HCT116 (cell line): ENCODE measurements around the gene DNAJC16. TPM values are rescaled to one million over a fixed set of nuclear protein-coding genes. Genes with fewer than 3 reads are reported as not detected.

ENCODE experiments used
- ATAC-seq: fragments of 200-7000 bp; cut with Tn5 transposase; 2 replicates; pipeline ENCODE4 v1.9.1; 2020; ENCODE audit warnings: mild to moderate bottlenecking, moderate library complexity
- BruUV-seq: library from RNA; stranded (reverse); fragments of 400-500 nt; replicated peaks from 2 replicates; lab custom pipeline; 2021; lab: Mats Ljungman, UMichigan
- CTCF ChIA-PET: fragments of 300-600 bp; sonication (Branson Sonifier 250); formaldehyde crosslinking; loops from one replicate; lab custom pipeline; 2021; ENCODE audit warnings: antibody characterized with exemption; lab: Charles Lee
- POLR2A ChIA-PET: fragments of 300-600, 350-600 bp; sonication (Branson Sonifier 250); formaldehyde crosslinking; loops from one replicate; lab custom pipeline; 2021; ENCODE audit warnings: antibody characterized with exemption; lab: Charles Lee
- RAD21 ChIA-PET, 2 experiments: fragments of 300-600 bp; sonication (Branson Sonifier 250); formaldehyde crosslinking; loops; one replicate each; lab custom pipeline; 2023; ENCODE audit warnings: low total read pairs in 2 of 2; ENCODE audit not compliant: uncharacterized antibody in 2 of 2, unreplicated experiment in 2 of 2, low non-redundant PET in 1 of 2; lab: Charles Lee
- DNase-seq: peaks from one replicate; pipeline ENCODE4 v3.0.0-alpha.2; 2010; ENCODE audit warnings: low read depth, low spot score
- H2AFZ ChIP-seq: fragments of 200-600 bp; shearing (Covaris generic), sonication (generic); 2 replicates; pipeline ENCODE4 v1.6.1; 2017; ENCODE audit warnings: low read depth, mixed run types, mixed read lengths, antibody characterized with exemption, low read length; ENCODE audit not compliant: poor library complexity, severe bottlenecking
- H3K27ac ChIP-seq: 2 replicates; pipeline ENCODE4 v1.5.1; 2012; ENCODE audit warnings: low read depth, low read length
- H3K27me3 ChIP-seq: fragments of 200-600 bp; sonication (generic); 2 replicates; pipeline ENCODE4 v1.6.1; 2016; ENCODE audit warnings: mixed run types, low read length, mixed read lengths; ENCODE audit not compliant: insufficient read depth
- H3K36me3 ChIP-seq, 2 experiments: fragments of 200-500 bp in 1 of 2; fragments of 200-600 bp in 1 of 2; sonication (Bioruptor generic) in 1 of 2; sonication (generic) in 1 of 2; 2 replicates each; pipeline versions ENCODE4 v1.5.1 to v1.6.1; 2014 to 2016; ENCODE audit warnings: low read length in 2 of 2, inconsistent platforms in 1 of 2, mixed read lengths in 1 of 2, mixed run types in 1 of 2; ENCODE audit not compliant: insufficient read depth in 2 of 2, control insufficient read depth in 1 of 2
- H3K4me1 ChIP-seq, 2 experiments: fragments of 200-600 bp in 1 of 2; sonication (generic) in 1 of 2; 2 replicates each; pipeline versions ENCODE4 v1.5.1 to v1.6.1; 2012 to 2017; ENCODE audit warnings: low read length in 2 of 2, inconsistent platforms in 1 of 2, mild to moderate bottlenecking in 1 of 2, mixed read lengths in 1 of 2, mixed run types in 1 of 2, moderate library complexity in 1 of 2; ENCODE audit not compliant: insufficient read depth in 2 of 2, control insufficient read depth in 1 of 2
- H3K4me2 ChIP-seq: fragments of 200-600 bp; sonication (generic); 2 replicates; pipeline ENCODE4 v1.6.1; 2017; ENCODE audit warnings: mixed run types, low read length, mixed read lengths
- H3K4me3 ChIP-seq, 2 experiments: fragments of 200-600 bp in 1 of 2; sonication (generic) in 1 of 2; replicated peaks in 1 of 2; 2 replicates each; pipeline ENCODE4 v1.5.1; 2011 to 2016; ENCODE audit warnings: low read length in 2 of 2, control low read depth in 1 of 2, low read depth in 1 of 2, mild to moderate bottlenecking in 1 of 2, mixed read lengths in 1 of 2, mixed run types in 1 of 2
- H3K79me2 ChIP-seq: fragments of 200-600 bp; sonication (generic); 2 replicates; pipeline ENCODE4 v1.6.1; 2017; ENCODE audit warnings: mild to moderate bottlenecking, mixed run types, low read length, moderate library complexity, mixed read lengths; ENCODE audit not compliant: insufficient read depth
- H3K9ac ChIP-seq: fragments of 200-600 bp; sonication (generic); 2 replicates; pipeline ENCODE4 v1.6.1; 2016; ENCODE audit warnings: low read length, mixed read lengths
- H3K9me2 ChIP-seq: fragments of 200-600 bp; sonication (generic), shearing (Covaris generic); 2 replicates; pipeline ENCODE4 v1.6.1; 2017; ENCODE audit warnings: mixed run types, mild to moderate bottlenecking, moderate library complexity; ENCODE audit not compliant: insufficient read depth
- H3K9me3 ChIP-seq, 2 experiments: fragments of 200-500 bp in 1 of 2; fragments of 200-600 bp in 1 of 2; sonication (Bioruptor generic) in 1 of 2; sonication (generic) in 1 of 2; 2 replicates each; pipeline ENCODE4 v1.6.1; 2014 to 2017; ENCODE audit warnings: low read length in 2 of 2, mixed read lengths in 2 of 2, inconsistent platforms in 1 of 2, low read depth in 1 of 2, mild to moderate bottlenecking in 1 of 2, mixed run types in 1 of 2, moderate library complexity in 1 of 2; ENCODE audit not compliant: control insufficient read depth in 1 of 2, insufficient read depth in 1 of 2
- H4K20me1 ChIP-seq: fragments of 200-600 bp; sonication (generic), shearing (Covaris generic); 2 replicates; pipeline ENCODE4 v1.6.1; 2017; ENCODE audit warnings: mixed run types, mild to moderate bottlenecking, moderate library complexity; ENCODE audit not compliant: insufficient read depth
- CEBPB ChIP-seq: IDR thresholded peaks from 2 replicates; pipeline ENCODE4 v1.6.1; 2012; ENCODE audit warnings: low read depth
- EGR1 ChIP-seq: IDR thresholded peaks from 2 replicates; pipeline ENCODE4 v1.6.1; 2012; ENCODE audit warnings: low read depth
- EZH2 ChIP-seq: fragments of 200-600 bp; sonication (generic); IDR thresholded peaks from 2 replicates; pipeline ENCODE4 v1.6.1; 2017; ENCODE audit warnings: antibody characterized with exemption, mixed run types
- JUND ChIP-seq: IDR thresholded peaks from 2 replicates; pipeline ENCODE4 v1.6.1; 2012
- MAX ChIP-seq: IDR thresholded peaks from 2 replicates; pipeline ENCODE4 v1.6.1; 2012
- POLR2A ChIP-seq: IDR thresholded peaks from 2 replicates; pipeline ENCODE4 v1.7.0; 2011; ENCODE audit warnings: borderline replicate concordance; ENCODE audit not compliant: insufficient read depth, insufficient read length; ENCODE audit errors: extremely low read depth
- POLR2AphosphoS5 ChIP-seq: IDR thresholded peaks from 2 replicates; pipeline ENCODE4 v1.6.1; 2011; ENCODE audit warnings: mild to moderate bottlenecking, low read depth, low read length, moderate library complexity
- REST ChIP-seq: IDR thresholded peaks from 2 replicates; pipeline ENCODE4 v1.6.1; 2012; ENCODE audit warnings: low read depth
- SIN3A ChIP-seq: IDR thresholded peaks from 2 replicates; pipeline ENCODE4 v1.6.1; 2012; ENCODE audit warnings: low read depth
- TCF7L2 ChIP-seq: IDR thresholded peaks from 2 replicates; pipeline ENCODE4 v1.7.0; 2011; ENCODE audit warnings: borderline replicate concordance, inconsistent platforms; ENCODE audit not compliant: insufficient read depth, insufficient read length; ENCODE audit errors: extremely low read depth
- ZBTB33 ChIP-seq: IDR thresholded peaks from 2 replicates; pipeline ENCODE4 v1.6.1; 2011; ENCODE audit warnings: mild to moderate bottlenecking, low read length, moderate library complexity; ENCODE audit not compliant: insufficient replicate concordance; ENCODE audit errors: extremely low read depth
- ZFX ChIP-seq: fragments of 450-650 bp; IDR thresholded peaks from 2 replicates; pipeline ENCODE4 v1.6.1; 2017
- ZNF274 ChIP-seq: fragments of 200-500 bp; sonication (Bioruptor generic); IDR thresholded peaks from 2 replicates; pipeline ENCODE4 v1.6.1; 2014; ENCODE audit warnings: mild to moderate bottlenecking, low read depth, low read length, inconsistent platforms
- intact Hi-C: fragments of 100-400 bp; cut with micrococcal nuclease; formaldehyde crosslinking; loops from 2 replicates; pipeline ENCODE4 v1.10.0; 2022
- total RNA-seq: library from RNA; stranded (reverse); gene quantifications from one replicate; pipeline ENCODE4 v1.2.1, GENCODE V29; 2021; ENCODE audit not compliant: unreplicated experiment
- TF ChIP-seq, protein P1 (sequence below), 3 experiments: fragments of 200-600 bp in 1 of 3; sonication (generic) in 1 of 3; IDR thresholded peaks in 2 of 3; conservative IDR thresholded peaks in 1 of 3; 2 replicates each; pipeline ENCODE4 v1.5.1; 2012 to 2017; ENCODE audit warnings: low read depth in 2 of 3, low read length in 2 of 3, antibody characterized with exemption in 1 of 3, borderline replicate concordance in 1 of 3, control low read depth in 1 of 3, mild to moderate bottlenecking in 1 of 3, mixed read lengths in 1 of 3, mixed run types in 1 of 3, moderate library complexity in 1 of 3; ENCODE audit not compliant: insufficient read depth in 1 of 3

Gene DNAJC16
- total RNA-seq, 1 experiment from 2014 or later, result 20.6 TPM

DNA sequence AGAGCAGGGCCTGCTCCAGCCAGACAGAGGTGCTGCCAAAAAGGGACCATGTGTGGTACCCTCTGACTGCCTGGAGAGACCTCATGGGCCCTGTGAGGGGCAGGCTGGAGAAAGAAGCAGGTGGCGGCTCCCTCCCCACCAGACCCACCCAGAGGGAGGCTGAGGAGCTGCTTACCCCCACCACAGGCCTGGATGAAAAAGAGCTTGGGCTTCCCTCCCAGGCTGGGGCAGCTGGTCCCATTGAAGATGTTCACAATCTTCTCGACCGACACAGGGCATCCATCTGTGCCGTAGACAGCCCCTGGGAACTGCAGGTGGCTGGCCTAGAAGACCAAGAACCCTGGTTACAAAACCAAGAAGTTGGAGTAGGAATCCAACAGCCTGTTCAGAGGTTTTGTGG is 22.2 kb upstream of the DNAJC16 start:
- no peak for ATAC-seq
- ChIA-PET POLR2A (no interaction called here), CTCF (no interaction called here), RAD21 (no interaction called here)
- intact Hi-C loops, result no loop called here
- no TSS peak for BruUV-seq
- H3K9ac ChIP-seq, result no peak overlapping the region
- no peaks in the 10 kb centered on the region for H3K27me3 ChIP-seq
- no peaks in the 10 kb centered on the region for H3K4me1 ChIP-seq
- H3K79me2 ChIP-seq, result no peaks in the 10 kb centered on the region
- no peaks in the 10 kb centered on the region for H3K9me3 ChIP-seq
- H3K4me3 ChIP-seq, result no peak overlapping the region
- H3K9me2 ChIP-seq, result no peaks in the 10 kb centered on the region
- no peaks in the 10 kb centered on the region for H3K36me3 ChIP-seq
- H3K4me2 ChIP-seq, result no peak overlapping the region
- H2AFZ ChIP-seq, result no peak overlapping the region
- no peak for DNase-seq
- no peaks in the 10 kb centered on the region for H4K20me1 ChIP-seq
- no peak overlapping the region for H3K27ac ChIP-seq
- TF ChIP-seq SIN3A (no peak), CEBPB (no peak), MAX (no peak), JUND (no peak), EZH2 (no peak), ZNF274 (no peak), ZBTB33 (no peak), EGR1 (no peak), ZFX (no peak), TCF7L2 (no peak), POLR2AphosphoS5 (no peak), POLR2A (no peak), REST (no peak)
- TF ChIP-seq, protein P1, sequence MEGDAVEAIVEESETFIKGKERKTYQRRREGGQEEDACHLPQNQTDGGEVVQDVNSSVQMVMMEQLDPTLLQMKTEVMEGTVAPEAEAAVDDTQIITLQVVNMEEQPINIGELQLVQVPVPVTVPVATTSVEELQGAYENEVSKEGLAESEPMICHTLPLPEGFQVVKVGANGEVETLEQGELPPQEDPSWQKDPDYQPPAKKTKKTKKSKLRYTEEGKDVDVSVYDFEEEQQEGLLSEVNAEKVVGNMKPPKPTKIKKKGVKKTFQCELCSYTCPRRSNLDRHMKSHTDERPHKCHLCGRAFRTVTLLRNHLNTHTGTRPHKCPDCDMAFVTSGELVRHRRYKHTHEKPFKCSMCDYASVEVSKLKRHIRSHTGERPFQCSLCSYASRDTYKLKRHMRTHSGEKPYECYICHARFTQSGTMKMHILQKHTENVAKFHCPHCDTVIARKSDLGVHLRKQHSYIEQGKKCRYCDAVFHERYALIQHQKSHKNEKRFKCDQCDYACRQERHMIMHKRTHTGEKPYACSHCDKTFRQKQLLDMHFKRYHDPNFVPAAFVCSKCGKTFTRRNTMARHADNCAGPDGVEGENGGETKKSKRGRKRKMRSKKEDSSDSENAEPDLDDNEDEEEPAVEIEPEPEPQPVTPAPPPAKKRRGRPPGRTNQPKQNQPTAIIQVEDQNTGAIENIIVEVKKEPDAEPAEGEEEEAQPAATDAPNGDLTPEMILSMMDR (IDR thresholded peaks at IDR 0.05 in 2 of 3, conservative IDR thresholded peaks at IDR 0.05 in 1 of 3; ENCODE audit: borderline replicate concordance in 1 of 3, insufficient read depth in 1 of 3, low read depth in 2 of 3, low read length in 2 of 3), result no peak
